Hepatocyte (in vitro differentiated cells): ENCODE data around the gene TBC1D4.

ENCODE experiments used
- EZH2 ChIP-seq: fragments of 200-600 bp; sonication (generic); IDR thresholded peaks from 2 replicates; pipeline ENCODE4 v1.6.1; 2016; ENCODE audit warnings: antibody characterized with exemption, mild to moderate bottlenecking, borderline replicate concordance
- EZH2phosphoT487 ChIP-seq: fragments of 200-600 bp; sonication (generic); IDR thresholded peaks from one replicate; pipeline ENCODE4 v1.6.1; 2018; ENCODE audit warnings: antibody characterized with exemption, mild to moderate bottlenecking, low read depth, moderate library complexity; ENCODE audit not compliant: unreplicated experiment, severe bottlenecking
- TF ChIP-seq, protein P1 (sequence below): fragments of 200-600 bp; sonication (generic); IDR thresholded peaks from 2 replicates; pipeline ENCODE4 v1.5.1; 2016; ENCODE audit warnings: antibody characterized with exemption, mild to moderate bottlenecking; ENCODE audit not compliant: poor library complexity

DNA sequence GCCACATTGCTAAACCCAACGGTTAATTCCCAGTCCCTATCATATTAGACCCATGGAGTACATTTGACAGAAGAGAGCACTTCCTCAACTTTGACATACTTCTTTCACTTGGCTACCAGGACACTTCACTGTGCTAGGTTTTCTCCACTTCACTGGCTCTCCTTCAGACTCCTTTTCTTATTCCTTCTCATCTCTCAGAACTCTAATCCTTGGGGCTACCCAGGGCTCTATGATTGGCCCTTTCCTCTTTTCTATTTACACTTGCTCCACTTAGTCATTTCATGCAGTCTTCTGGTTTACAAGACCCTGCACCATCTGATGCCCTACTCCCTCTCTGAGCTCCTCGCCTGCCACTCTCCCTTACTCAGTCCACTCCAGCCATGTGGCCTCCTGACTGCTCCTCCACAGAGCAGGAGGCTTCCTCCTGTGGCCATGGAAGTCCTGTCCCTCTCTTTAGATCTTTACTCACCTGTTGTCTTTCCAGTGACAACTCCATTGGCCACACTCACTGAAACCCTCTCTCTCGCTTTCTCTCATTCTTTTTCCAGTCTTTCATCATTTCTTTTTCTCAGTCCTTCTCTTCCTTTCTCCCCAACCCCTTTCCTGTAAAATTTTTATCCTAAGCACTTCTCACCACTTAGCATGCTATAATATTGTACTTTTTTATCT is 90.4 kb downstream of the TBC1D4 start:
- TF ChIP-seq, protein P1, sequence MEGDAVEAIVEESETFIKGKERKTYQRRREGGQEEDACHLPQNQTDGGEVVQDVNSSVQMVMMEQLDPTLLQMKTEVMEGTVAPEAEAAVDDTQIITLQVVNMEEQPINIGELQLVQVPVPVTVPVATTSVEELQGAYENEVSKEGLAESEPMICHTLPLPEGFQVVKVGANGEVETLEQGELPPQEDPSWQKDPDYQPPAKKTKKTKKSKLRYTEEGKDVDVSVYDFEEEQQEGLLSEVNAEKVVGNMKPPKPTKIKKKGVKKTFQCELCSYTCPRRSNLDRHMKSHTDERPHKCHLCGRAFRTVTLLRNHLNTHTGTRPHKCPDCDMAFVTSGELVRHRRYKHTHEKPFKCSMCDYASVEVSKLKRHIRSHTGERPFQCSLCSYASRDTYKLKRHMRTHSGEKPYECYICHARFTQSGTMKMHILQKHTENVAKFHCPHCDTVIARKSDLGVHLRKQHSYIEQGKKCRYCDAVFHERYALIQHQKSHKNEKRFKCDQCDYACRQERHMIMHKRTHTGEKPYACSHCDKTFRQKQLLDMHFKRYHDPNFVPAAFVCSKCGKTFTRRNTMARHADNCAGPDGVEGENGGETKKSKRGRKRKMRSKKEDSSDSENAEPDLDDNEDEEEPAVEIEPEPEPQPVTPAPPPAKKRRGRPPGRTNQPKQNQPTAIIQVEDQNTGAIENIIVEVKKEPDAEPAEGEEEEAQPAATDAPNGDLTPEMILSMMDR: no peak
- TF ChIP-seq EZH2 (no peak), EZH2phosphoT487 (no peak)
